K562 (cell line): ENCODE data around the gene RHD. TPM values are rescaled to one million over a fixed set of nuclear protein-coding genes. Genes with fewer than 3 reads are reported as not detected.

Experiments used
- ARID1B ChIP-seq: fragments of 450-650 bp; IDR thresholded peaks from 2 replicates; pipeline ENCODE4 v1.6.1; 2016; ENCODE audit warnings: antibody characterized with exemption, mild to moderate bottlenecking, inconsistent platforms
- ARID3B ChIP-seq: fragments of 250-450 bp; sonication (Bioruptor Pico); IDR thresholded peaks from 2 replicates; pipeline ENCODE4 v1.4.0; 2020; ENCODE audit warnings: borderline replicate concordance
- BCOR ChIP-seq: fragments of 450-650 bp; IDR thresholded peaks from 2 replicates; pipeline ENCODE4 v1.6.1; 2016
- CBFB ChIP-seq: sonication (generic); formaldehyde crosslinking; IDR thresholded peaks from 2 replicates; pipeline ENCODE4 v1.4.0; 2020; ENCODE audit warnings: mild to moderate bottlenecking, missing genetic modification reagents
- FOXK2 ChIP-seq, 2 experiments: fragments of 450-650 bp; IDR thresholded peaks in 1 of 2; conservative IDR thresholded peaks in 1 of 2; 2 replicates each; pipeline ENCODE4 v1.6.1; 2016; ENCODE audit warnings: low read depth in 2 of 2, mild to moderate bottlenecking in 1 of 2
- GTF3C2 ChIP-seq: IDR thresholded peaks from 3 replicates; pipeline ENCODE4 v1.6.1; 2011; ENCODE audit warnings: borderline replicate concordance, mild to moderate bottlenecking, moderate library complexity; ENCODE audit not compliant: insufficient read length; ENCODE audit errors: extremely low read depth
- ID3 ChIP-seq, 2 experiments: fragments of 250-450 bp in 1 of 2; fragments of 450-650 bp in 1 of 2; sonication (Bioruptor Pico) in 1 of 2; IDR thresholded peaks; 2 replicates each; pipeline versions ENCODE4 v1.6.1 to v1.8.0; 2016 to 2021; ENCODE audit warnings: mild to moderate bottlenecking in 2 of 2, moderate library complexity in 2 of 2, missing compliant biosample characterization in 1 of 2, missing genetic modification characterization in 1 of 2
- ILK ChIP-seq: fragments of 450-650 bp; IDR thresholded peaks from 2 replicates; pipeline ENCODE4 v1.6.1; 2016; ENCODE audit warnings: missing genetic modification characterization, low read depth, mild to moderate bottlenecking, missing compliant biosample characterization, moderate library complexity, borderline replicate concordance
- JUNB ChIP-seq: fragments of 450-650 bp; formaldehyde crosslinking; conservative IDR thresholded peaks from 2 replicates; pipeline ENCODE4 v1.4.0; 2020; ENCODE audit warnings: mild to moderate bottlenecking
- LEF1 ChIP-seq: fragments of 450-650 bp; IDR thresholded peaks from 2 replicates; pipeline ENCODE4 v1.6.1; 2016; ENCODE audit warnings: mild to moderate bottlenecking
- NRF1 ChIP-seq, 2 experiments: fragments of 450-650 bp; IDR thresholded peaks in 1 of 2; conservative IDR thresholded peaks in 1 of 2; 2 replicates each; pipeline ENCODE4 v1.6.1; 2014; ENCODE audit warnings: mild to moderate bottlenecking in 2 of 2
- PHF20 ChIP-seq: fragments of 450-650 bp; IDR thresholded peaks from 2 replicates; pipeline ENCODE4 v1.6.1; 2018; ENCODE audit not compliant: partially characterized antibody
- POLR2H ChIP-seq: IDR thresholded peaks from 2 replicates; pipeline ENCODE4 v1.6.1; 2016; ENCODE audit warnings: missing genetic modification characterization, low read depth, mild to moderate bottlenecking, control low read depth, missing compliant biosample characterization, moderate library complexity
- RBFOX2 ChIP-seq: fragments of 200-400 bp; formaldehyde crosslinking; IDR thresholded peaks from 2 replicates; pipeline ENCODE4 v1.6.1; 2017; ENCODE audit warnings: low read depth, mild to moderate bottlenecking, low read length, moderate library complexity
- SPI1 ChIP-seq: IDR thresholded peaks from 2 replicates; pipeline ENCODE4 v1.6.1; 2011; ENCODE audit warnings: low read depth, low read length, control low read depth, borderline replicate concordance
- STAT5B ChIP-seq: fragments of 250-450 bp; sonication (Bioruptor Pico); IDR thresholded peaks from 2 replicates; pipeline ENCODE4 v1.8.0; 2021; ENCODE audit warnings: mild to moderate bottlenecking, inconsistent platforms
- TARDBP ChIP-seq: fragments of 450-650 bp; IDR thresholded peaks from 2 replicates; pipeline ENCODE4 v1.6.1; 2016
- TCF7 ChIP-seq: sonication (generic); IDR thresholded peaks from 2 replicates; pipeline ENCODE4 v1.6.1; 2016; ENCODE audit warnings: antibody characterized with exemption, borderline replicate concordance
- ZNF324 ChIP-seq: fragments of 250-450 bp; sonication (Bioruptor Pico); IDR thresholded peaks from 2 replicates; pipeline ENCODE4 v1.4.0; 2020; ENCODE audit warnings: mild to moderate bottlenecking
- ZNF398 ChIP-seq: fragments of 250-450 bp; sonication (Bioruptor Pico); IDR thresholded peaks from 2 replicates; pipeline ENCODE4 v1.8.0; 2021; ENCODE audit warnings: moderate library complexity, mild to moderate bottlenecking, inconsistent platforms
- ZZZ3 ChIP-seq: fragments of 450-650 bp; IDR thresholded peaks from 2 replicates; pipeline ENCODE4 v1.6.1; 2016; ENCODE audit warnings: antibody characterized with exemption, mild to moderate bottlenecking, moderate library complexity
- polyA plus RNA-seq, 8 experiments: library from polyadenylated mRNA; depleted of rRNA in 4 of 8; stranded (reverse) in 5 of 8; unstranded in 3 of 8; fragments of >200 nt; fragmentation: Nextera tagmentation in 2 of 8; fragmentation: Illumina TruSeq in 1 of 8; extraction: Ambion mirVana in 2 of 8; extraction: Trizol in 1 of 8; gene quantifications; 2 replicates each; pipeline versions ENCODE4 v1.2.1 to v1.2.3, GENCODE V29; 2011 to 2014; ENCODE audit warnings: inconsistent platforms in 1 of 8, missing spikeins in 1 of 8
- total RNA-seq, 7 experiments: library from RNA; depleted of rRNA in 6 of 7; stranded (reverse); fragments of >200 nt in 6 of 7; fragmentation: Illumina TruSeq in 2 of 7; extraction: Trizol in 2 of 7; gene quantifications; 2 replicates each; pipeline versions ENCODE4 v1.2.1 to v1.2.3, GENCODE V29; 2011 to 2021; ENCODE audit warnings: low replicate concordance in 1 of 7

The RHD gene
- total and polyA plus RNA-seq, 9 of the 15 experiments (the other 6 are each of a cell fraction or from before 2014, with no cell fraction given), result 8.8 to 32.4 (median 15.0) TPM

- TF ChIP-seq ARID3B (0 out of 2 replicates have a peak, but pooled peaks have one; percentile 8), POLR2H (no peak), ZNF324 (CRISPR knock-in tag) (no peak; the same call in 1 of the 2 replicates), ZZZ3 (no peak), STAT5B (CRISPR knock-in tag) (no peak), ARID1B (no peak), TCF7 (0 out of 2 replicates have a peak, but pooled peaks have one; percentile 15), NRF1 (conservative IDR thresholded peaks at IDR 0.05 in 1 of 2, IDR thresholded peaks at IDR 0.05 in 1 of 2) (peak; percentile 88 to 90), GTF3C2 (no peak), ZNF398 (CRISPR knock-in tag) (peak; percentile 60; the same call in 1 of the 2 replicates), CBFB (CRISPR knock-in tag) (peak; percentile 72; the same call in 1 of the 2 replicates), LEF1 (no peak), SPI1 (peak; percentile 70), TARDBP (no peak), ID3 (CRISPR knock-in tag; IDR thresholded peaks at IDR 0.05) (peak; percentile 68; the same call in 1 of the 2 replicates), ID3 (tag; IDR thresholded peaks at IDR 0.05) (peak; percentile 96; the same call in 1 of the 2 replicates), ILK (tag) (0 out of 2 replicates have a peak, but pooled peaks have one; percentile 14), PHF20 (peak; percentile 98), BCOR (no peak), FOXK2 (conservative IDR thresholded peaks at IDR 0.05 in 1 of 2, IDR thresholded peaks at IDR 0.05 in 1 of 2; ENCODE audit: low read depth in 2 of 2) (peak; percentile 100), RBFOX2 (peak; percentile 92), JUNB (CRISPR knock-in tag) (no peak)
These were observed 40.1 kb upstream of the RHD start, which contains the start of gene SYF2 (continued) for GRCh38 chr1:25232027-25232865.
